Suprapubic skin (tissue), 3 donors: ENCODE results near the gene CACNA1A.

ENCODE experiments used
- CTCF ChIP-seq, 2 donors: fragments of 200-600 bp in 1 of 2; fragments of 450-650 bp in 1 of 2; sonication (generic) in 1 of 2; IDR thresholded peaks; one replicate each; pipeline ENCODE4 v1.5.1; 2016 to 2019; ENCODE audit warnings: antibody characterized with exemption in 2 of 2, mild to moderate bottlenecking in 1 of 2, moderate library complexity in 1 of 2
- EP300 ChIP-seq: sonication (generic); formaldehyde crosslinking; IDR thresholded peaks from one replicate; pipeline ENCODE4 v1.6.1; 2017; ENCODE audit warnings: antibody characterized with exemption

GRCh38 chr19:13171146-13171545 lies 335.1 kb downstream of the CACNA1A start:
- TF ChIP-seq CTCF (IDR thresholded peaks at IDR 0.05) (no peak), EP300 (no peak)
